ENCODE results near the gene HOXA4.

DNA sequence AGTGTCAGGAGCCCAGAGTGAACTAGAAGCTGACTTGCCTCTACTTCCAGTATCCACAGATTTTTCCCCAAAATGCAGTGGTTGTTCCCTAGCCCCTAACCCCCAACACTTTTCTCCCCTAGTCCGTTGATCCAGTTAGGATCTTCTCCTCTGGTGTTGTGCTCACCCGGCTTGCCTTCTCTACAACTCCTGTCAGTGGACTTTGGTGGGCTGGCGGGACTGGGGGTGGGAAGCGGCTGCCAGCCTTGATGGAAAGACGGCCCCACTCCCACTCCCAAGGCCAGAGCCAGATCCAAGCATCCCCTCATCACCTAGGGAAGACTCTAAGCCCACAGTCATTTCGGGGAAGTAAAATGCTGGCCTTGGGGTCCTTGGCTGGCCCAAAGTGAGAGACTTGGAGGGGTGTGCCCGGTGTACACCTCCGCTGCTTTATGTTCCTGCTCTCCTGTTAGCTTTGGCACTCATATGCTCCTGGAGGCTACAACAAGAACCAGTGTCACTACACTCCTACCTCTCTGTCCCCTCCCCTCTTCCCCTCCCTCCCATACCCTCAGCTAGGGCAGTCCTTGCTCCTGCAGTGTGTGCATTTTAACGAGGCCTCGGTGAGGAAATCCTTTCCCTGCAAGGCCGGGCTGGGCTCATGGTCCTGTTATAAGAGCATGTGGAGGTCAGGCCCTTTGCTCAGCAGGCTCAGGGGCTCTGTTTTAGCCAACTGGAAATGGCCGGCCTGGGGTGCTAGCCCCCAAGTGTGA lies 44.5 kb upstream of the HOXA4 start:
- no peak for TF ChIP-seq CHD1 (IDR thresholded peaks at IDR 0.05; ENCODE audit: low read depth, low read length)
- TF ChIP-seq HDAC6 (IDR thresholded peaks at IDR 0.05; ENCODE audit: low read depth, low read length): no peak
- TF ChIP-seq, protein P1, sequence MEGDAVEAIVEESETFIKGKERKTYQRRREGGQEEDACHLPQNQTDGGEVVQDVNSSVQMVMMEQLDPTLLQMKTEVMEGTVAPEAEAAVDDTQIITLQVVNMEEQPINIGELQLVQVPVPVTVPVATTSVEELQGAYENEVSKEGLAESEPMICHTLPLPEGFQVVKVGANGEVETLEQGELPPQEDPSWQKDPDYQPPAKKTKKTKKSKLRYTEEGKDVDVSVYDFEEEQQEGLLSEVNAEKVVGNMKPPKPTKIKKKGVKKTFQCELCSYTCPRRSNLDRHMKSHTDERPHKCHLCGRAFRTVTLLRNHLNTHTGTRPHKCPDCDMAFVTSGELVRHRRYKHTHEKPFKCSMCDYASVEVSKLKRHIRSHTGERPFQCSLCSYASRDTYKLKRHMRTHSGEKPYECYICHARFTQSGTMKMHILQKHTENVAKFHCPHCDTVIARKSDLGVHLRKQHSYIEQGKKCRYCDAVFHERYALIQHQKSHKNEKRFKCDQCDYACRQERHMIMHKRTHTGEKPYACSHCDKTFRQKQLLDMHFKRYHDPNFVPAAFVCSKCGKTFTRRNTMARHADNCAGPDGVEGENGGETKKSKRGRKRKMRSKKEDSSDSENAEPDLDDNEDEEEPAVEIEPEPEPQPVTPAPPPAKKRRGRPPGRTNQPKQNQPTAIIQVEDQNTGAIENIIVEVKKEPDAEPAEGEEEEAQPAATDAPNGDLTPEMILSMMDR (IDR thresholded peaks at IDR 0.05; ENCODE audit: control extremely low read depth in 1 of 3, insufficient read depth in 1 of 3, low read depth in 1 of 3, low read length in 3 of 3): no peak
- no peak for TF ChIP-seq POLR2A (IDR thresholded peaks at IDR 0.05; ENCODE audit: control extremely low read depth in 1 of 2, low read depth in 2 of 2, low read length in 2 of 2)
- TF ChIP-seq, protein P2, sequence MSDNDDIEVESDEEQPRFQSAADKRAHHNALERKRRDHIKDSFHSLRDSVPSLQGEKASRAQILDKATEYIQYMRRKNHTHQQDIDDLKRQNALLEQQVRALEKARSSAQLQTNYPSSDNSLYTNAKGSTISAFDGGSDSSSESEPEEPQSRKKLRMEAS (IDR thresholded peaks at IDR 0.05): no peak
- TF ChIP-seq RAD21 (IDR thresholded peaks at IDR 0.05 in 1 of 2, conservative IDR thresholded peaks at IDR 0.05 in 1 of 2; ENCODE audit: low read depth in 2 of 2, low read length in 2 of 2): no peak
- TF ChIP-seq, protein P3, sequence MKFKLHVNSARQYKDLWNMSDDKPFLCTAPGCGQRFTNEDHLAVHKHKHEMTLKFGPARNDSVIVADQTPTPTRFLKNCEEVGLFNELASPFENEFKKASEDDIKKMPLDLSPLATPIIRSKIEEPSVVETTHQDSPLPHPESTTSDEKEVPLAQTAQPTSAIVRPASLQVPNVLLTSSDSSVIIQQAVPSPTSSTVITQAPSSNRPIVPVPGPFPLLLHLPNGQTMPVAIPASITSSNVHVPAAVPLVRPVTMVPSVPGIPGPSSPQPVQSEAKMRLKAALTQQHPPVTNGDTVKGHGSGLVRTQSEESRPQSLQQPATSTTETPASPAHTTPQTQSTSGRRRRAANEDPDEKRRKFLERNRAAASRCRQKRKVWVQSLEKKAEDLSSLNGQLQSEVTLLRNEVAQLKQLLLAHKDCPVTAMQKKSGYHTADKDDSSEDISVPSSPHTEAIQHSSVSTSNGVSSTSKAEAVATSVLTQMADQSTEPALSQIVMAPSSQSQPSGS (IDR thresholded peaks at IDR 0.05; ENCODE audit: low read length): no peak
- TF ChIP-seq, protein P4, sequence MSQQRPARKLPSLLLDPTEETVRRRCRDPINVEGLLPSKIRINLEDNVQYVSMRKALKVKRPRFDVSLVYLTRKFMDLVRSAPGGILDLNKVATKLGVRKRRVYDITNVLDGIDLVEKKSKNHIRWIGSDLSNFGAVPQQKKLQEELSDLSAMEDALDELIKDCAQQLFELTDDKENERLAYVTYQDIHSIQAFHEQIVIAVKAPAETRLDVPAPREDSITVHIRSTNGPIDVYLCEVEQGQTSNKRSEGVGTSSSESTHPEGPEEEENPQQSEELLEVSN (IDR thresholded peaks at IDR 0.05): no peak
- TF ChIP-seq PHF8 (conservative IDR thresholded peaks at IDR 0.05; ENCODE audit: low read depth, low read length): no peak
- no peak for TF ChIP-seq TAF1 (IDR thresholded peaks at IDR 0.05; ENCODE audit: low read depth, low read length)
- TF ChIP-seq FOSL1 (IDR thresholded peaks at IDR 0.05; ENCODE audit: insufficient read depth, low read depth, low read length): no peak
